ENCODE measurements around the gene HELQ.

- TF ChIP-seq, protein P1, sequence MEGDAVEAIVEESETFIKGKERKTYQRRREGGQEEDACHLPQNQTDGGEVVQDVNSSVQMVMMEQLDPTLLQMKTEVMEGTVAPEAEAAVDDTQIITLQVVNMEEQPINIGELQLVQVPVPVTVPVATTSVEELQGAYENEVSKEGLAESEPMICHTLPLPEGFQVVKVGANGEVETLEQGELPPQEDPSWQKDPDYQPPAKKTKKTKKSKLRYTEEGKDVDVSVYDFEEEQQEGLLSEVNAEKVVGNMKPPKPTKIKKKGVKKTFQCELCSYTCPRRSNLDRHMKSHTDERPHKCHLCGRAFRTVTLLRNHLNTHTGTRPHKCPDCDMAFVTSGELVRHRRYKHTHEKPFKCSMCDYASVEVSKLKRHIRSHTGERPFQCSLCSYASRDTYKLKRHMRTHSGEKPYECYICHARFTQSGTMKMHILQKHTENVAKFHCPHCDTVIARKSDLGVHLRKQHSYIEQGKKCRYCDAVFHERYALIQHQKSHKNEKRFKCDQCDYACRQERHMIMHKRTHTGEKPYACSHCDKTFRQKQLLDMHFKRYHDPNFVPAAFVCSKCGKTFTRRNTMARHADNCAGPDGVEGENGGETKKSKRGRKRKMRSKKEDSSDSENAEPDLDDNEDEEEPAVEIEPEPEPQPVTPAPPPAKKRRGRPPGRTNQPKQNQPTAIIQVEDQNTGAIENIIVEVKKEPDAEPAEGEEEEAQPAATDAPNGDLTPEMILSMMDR (IDR thresholded peaks at IDR 0.05): no peak
- TF ChIP-seq POLR2AphosphoS5 (IDR thresholded peaks at IDR 0.05) (no peak), POLR2A (IDR thresholded peaks at IDR 0.05) (no peak)
Observed at GRCh38 chr4:83408908-83409307, 46.7 kb downstream of the HELQ start.
